ENCODE results near the gene ANAPC16.

DNA sequence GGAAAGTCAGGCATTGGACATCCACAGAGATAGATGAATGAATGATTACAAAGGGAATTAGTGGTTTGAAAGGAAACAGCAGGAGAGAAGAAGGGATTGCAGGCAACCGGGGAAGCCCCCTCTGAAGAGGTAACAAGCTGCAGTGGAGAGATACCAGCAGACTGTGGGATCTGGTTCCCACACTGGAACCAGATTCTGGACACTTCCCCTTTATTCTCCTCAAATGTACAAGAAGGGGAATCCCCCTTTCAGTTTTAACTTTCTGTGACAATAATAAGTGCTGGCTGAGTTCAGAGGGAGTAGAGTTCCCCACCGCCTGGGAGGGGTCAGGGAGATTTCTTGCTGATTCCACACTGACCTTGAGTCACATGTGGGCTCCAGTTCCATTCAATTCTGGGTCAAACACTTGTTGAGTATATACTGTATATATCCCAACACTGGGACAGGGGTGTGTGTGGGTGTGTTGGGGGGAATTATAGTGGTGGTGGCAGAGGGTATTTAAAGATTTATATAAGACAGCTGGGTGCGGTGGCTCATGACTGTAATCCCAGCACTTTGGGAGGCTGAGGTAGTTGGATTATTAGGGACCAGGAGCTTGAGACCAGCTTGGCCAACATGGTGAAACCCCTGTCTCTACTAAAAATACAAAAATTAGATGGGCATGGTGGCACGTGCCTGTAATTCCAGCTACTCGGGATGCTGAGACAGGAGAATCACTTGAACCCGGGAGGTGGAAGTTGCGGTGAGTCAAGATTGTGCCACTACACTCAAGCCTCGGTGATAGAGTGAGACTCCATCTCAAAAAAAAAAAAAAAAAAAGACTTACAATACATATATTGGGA is 41.5 kb downstream of the ANAPC16 start:
- TF ChIP-seq POLR2A (IDR thresholded peaks at IDR 0.05; ENCODE audit: low read depth) (no peak), POLR2AphosphoS5 (IDR thresholded peaks at IDR 0.05) (peak in 1 of 2 donors; percentile 41), EP300 (IDR thresholded peaks at IDR 0.05) (no peak)
- TF ChIP-seq, protein P1, sequence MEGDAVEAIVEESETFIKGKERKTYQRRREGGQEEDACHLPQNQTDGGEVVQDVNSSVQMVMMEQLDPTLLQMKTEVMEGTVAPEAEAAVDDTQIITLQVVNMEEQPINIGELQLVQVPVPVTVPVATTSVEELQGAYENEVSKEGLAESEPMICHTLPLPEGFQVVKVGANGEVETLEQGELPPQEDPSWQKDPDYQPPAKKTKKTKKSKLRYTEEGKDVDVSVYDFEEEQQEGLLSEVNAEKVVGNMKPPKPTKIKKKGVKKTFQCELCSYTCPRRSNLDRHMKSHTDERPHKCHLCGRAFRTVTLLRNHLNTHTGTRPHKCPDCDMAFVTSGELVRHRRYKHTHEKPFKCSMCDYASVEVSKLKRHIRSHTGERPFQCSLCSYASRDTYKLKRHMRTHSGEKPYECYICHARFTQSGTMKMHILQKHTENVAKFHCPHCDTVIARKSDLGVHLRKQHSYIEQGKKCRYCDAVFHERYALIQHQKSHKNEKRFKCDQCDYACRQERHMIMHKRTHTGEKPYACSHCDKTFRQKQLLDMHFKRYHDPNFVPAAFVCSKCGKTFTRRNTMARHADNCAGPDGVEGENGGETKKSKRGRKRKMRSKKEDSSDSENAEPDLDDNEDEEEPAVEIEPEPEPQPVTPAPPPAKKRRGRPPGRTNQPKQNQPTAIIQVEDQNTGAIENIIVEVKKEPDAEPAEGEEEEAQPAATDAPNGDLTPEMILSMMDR (IDR thresholded peaks at IDR 0.05): no peak
